HG03457 (cell line): ENCODE measurements around the gene PP2D1.
"Not testable (repeated sequence)": the region's sequence is repeated elsewhere in the genome, so short reads cannot be mapped to it uniquely, and the experiment has no call there.

Experiments
- ATAC-seq: cut with Tn5 transposase; IDR thresholded peaks from one replicate; pipeline ENCODE4 v1.9.1; 2021; ENCODE audit warnings: moderate number of reproducible peaks; ENCODE audit not compliant: unreplicated experiment

The PP2D1 gene

GRCh38 chr3:19972054-19972453 lies 40.0 kb downstream of the PP2D1 start:
- no peak for ATAC-seq

GRCh38 chr3:19970327-19970726 lies 41.7 kb downstream of the PP2D1 start:
- ATAC-seq, result no peak

- no peak for ATAC-seq
Observed at GRCh38 chr3:19967812-19968211, 44.3 kb downstream of the PP2D1 start.

- ATAC-seq, result no peak
Observed at GRCh38 chr3:19967208-19967607, 44.9 kb downstream of the PP2D1 start.

GRCh38 chr3:19961960-19962359 lies 50.1 kb downstream of the PP2D1 start:
- ATAC-seq, result no peak

- ATAC-seq, result no peak
Observed at GRCh38 chr3:19960696-19961095, 51.4 kb downstream of the PP2D1 start.

- no peak for ATAC-seq
Observed at GRCh38 chr3:19959505-19959904, 52.6 kb downstream of the PP2D1 start.

GRCh38 chr3:19957354-19957753 lies 54.7 kb downstream of the PP2D1 start:
- ATAC-seq, result not testable (repeated sequence)

- no peak for ATAC-seq
Observed at GRCh38 chr3:19954676-19955075, 57.4 kb downstream of the PP2D1 start.

GRCh38 chr3:19950316-19950715 lies 61.7 kb downstream of the PP2D1 start:
- ATAC-seq, result no peak

GRCh38 chr3:19948226-19948591 lies 63.9 kb downstream of the PP2D1 start:
- ATAC-seq, result no peak

- ATAC-seq, result no peak
Observed at GRCh38 chr3:19947549-19948225, 64.4 kb downstream of the PP2D1 start.

GRCh38 chr3:19946832-19947548 lies 65.1 kb downstream of the PP2D1 start, which contains the start of gene RAB5A:
RAB5A (plus strand) TSS chr3:19947097; CDS start chr3:19950899, 3,802 bp downstream.
- ATAC-seq, result peak; percentile 98

GRCh38 chr3:19945969-19946831 lies 65.9 kb downstream of the PP2D1 start:
- peak; percentile 0 for ATAC-seq

- ATAC-seq, result no peak
Observed at GRCh38 chr3:19945534-19945933, 66.5 kb downstream of the PP2D1 start.

GRCh38 chr3:19940643-19941042 lies 71.4 kb downstream of the PP2D1 start:
- ATAC-seq, result no peak

GRCh38 chr3:19938295-19938627 lies 73.8 kb downstream of the PP2D1 start:
- ATAC-seq, result no peak

GRCh38 chr3:19937459-19938294 lies 74.4 kb downstream of the PP2D1 start:
- no peak for ATAC-seq
